ENCODE results near the gene ZBTB43. TPM values are rescaled to one million over a fixed set of nuclear protein-coding genes. Genes with fewer than 3 reads are reported as not detected.

The ZBTB43 gene
- total RNA-seq, 1 experiment from 2014 or later: 11.9 TPM

GRCh38 chr9:126861707-126862103 lies 56.9 kb downstream of the ZBTB43 start:
- DNase-seq: no peak
- Mint-ChIP-seq H3K27me3 (ENCODE audit: unreplicated experiment) (no peaks in the 10 kb centered on the region), H3K9me3 (ENCODE audit: low read depth, unreplicated experiment) (no peaks in the 10 kb centered on the region), H3K27ac (ENCODE audit: unreplicated experiment) (peak overlapping the region; percentile 57), H3K4me3 (ENCODE audit: low read depth, unreplicated experiment) (peak overlapping the region; percentile 71), H3K36me3 (ENCODE audit: insufficient read depth, unreplicated experiment) (peaks cover 21% of the 10 kb centered on the region), H3K4me1 (ENCODE audit: low read depth, unreplicated experiment) (peaks cover 20% of the 10 kb centered on the region)
- CTCF ChIA-PET: no interaction called here
- intact Hi-C loops (cut with micrococcal nuclease; ENCODE audit: unreplicated experiment): no loop called here
- TF ChIP-seq, protein P1, sequence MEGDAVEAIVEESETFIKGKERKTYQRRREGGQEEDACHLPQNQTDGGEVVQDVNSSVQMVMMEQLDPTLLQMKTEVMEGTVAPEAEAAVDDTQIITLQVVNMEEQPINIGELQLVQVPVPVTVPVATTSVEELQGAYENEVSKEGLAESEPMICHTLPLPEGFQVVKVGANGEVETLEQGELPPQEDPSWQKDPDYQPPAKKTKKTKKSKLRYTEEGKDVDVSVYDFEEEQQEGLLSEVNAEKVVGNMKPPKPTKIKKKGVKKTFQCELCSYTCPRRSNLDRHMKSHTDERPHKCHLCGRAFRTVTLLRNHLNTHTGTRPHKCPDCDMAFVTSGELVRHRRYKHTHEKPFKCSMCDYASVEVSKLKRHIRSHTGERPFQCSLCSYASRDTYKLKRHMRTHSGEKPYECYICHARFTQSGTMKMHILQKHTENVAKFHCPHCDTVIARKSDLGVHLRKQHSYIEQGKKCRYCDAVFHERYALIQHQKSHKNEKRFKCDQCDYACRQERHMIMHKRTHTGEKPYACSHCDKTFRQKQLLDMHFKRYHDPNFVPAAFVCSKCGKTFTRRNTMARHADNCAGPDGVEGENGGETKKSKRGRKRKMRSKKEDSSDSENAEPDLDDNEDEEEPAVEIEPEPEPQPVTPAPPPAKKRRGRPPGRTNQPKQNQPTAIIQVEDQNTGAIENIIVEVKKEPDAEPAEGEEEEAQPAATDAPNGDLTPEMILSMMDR (IDR thresholded peaks at IDR 0.05; ENCODE audit: unreplicated experiment): no peak
- BruUV-seq (replicated peaks): no TSS peak

DNA sequence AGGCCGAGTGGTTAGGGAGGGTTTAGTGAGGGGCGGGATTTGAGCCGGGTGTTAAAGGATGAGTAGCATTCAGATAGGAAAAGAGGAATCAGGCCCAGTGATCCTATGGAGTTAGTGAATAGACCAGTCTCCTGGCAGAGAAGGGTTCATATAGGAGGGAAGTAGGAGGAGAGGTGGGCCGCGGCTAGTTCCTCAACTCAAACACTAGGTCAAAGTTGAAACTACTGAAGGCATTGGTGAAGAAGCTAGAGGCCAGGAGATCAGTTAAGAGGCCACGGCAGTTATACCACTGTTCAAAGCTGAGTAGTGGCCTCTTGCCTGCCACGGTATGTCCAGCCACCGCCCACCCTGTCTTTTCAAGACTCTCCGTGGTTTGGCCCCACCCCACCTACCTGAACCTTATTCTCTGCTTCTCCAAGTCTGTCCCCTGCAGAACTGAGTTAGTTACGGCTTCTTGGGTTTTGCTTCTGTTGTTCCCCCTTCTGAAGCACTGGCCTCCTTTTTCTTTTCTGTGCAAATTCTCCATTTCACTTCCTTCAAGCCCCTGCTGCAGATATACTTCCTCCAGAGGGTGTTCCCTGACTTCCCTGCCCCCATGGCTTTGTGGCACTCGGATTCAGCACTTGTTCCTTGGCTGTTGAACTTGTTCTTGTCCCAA lies 57.4 kb downstream of the ZBTB43 start:
- peak overlapping the region; percentile 71 for H3K4me3 Mint-ChIP-seq (ENCODE audit: low read depth, unreplicated experiment)
- H3K36me3 Mint-ChIP-seq (ENCODE audit: insufficient read depth, unreplicated experiment): peaks cover 21% of the 10 kb centered on the region
- TF ChIP-seq, protein P1 (IDR thresholded peaks at IDR 0.05; ENCODE audit: unreplicated experiment): no peak
- DNase-seq: peak; percentile 26
- no peaks in the 10 kb centered on the region for H3K27me3 Mint-ChIP-seq (ENCODE audit: unreplicated experiment)
- H3K4me1 Mint-ChIP-seq (ENCODE audit: low read depth, unreplicated experiment): peaks cover 20% of the 10 kb centered on the region
- intact Hi-C loops (cut with micrococcal nuclease; ENCODE audit: unreplicated experiment): no loop called here
- H3K27ac Mint-ChIP-seq (ENCODE audit: unreplicated experiment): peak overlapping the region; percentile 57
- CTCF ChIA-PET: interaction anchor here (0.6 kb wide), 1 partner anchor 9 kb away, joined by 3 read pairs; no protein-coding TSS in a partner anchor
- no peaks in the 10 kb centered on the region for H3K9me3 Mint-ChIP-seq (ENCODE audit: low read depth, unreplicated experiment)
- TSS peak; percentile 33 for BruUV-seq (replicated peaks)

- Mint-ChIP-seq H3K9me3 (ENCODE audit: low read depth, unreplicated experiment) (no peaks in the 10 kb centered on the region), H3K36me3 (ENCODE audit: insufficient read depth, unreplicated experiment) (peaks cover 24% of the 10 kb centered on the region), H3K27ac (ENCODE audit: unreplicated experiment) (no peak overlapping the region), H3K4me1 (ENCODE audit: low read depth, unreplicated experiment) (peaks cover 20% of the 10 kb centered on the region), H3K4me3 (ENCODE audit: low read depth, unreplicated experiment) (no peak overlapping the region), H3K27me3 (ENCODE audit: unreplicated experiment) (no peaks in the 10 kb centered on the region)
- DNase-seq: no peak
- TF ChIP-seq, protein P1 (IDR thresholded peaks at IDR 0.05; ENCODE audit: unreplicated experiment): no peak
- CTCF ChIA-PET: interaction anchor here (1.4 kb wide), 1 partner anchor 21 kb away, joined by 8 read pairs; no protein-coding TSS in a partner anchor
- no TSS peak for BruUV-seq (replicated peaks)
- intact Hi-C loops (cut with micrococcal nuclease; ENCODE audit: unreplicated experiment): no loop called here
These were observed 59.9 kb downstream of the ZBTB43 start for GRCh38 chr9:126864771-126865170.

- no peak for DNase-seq
- H3K27ac Mint-ChIP-seq (ENCODE audit: unreplicated experiment): no peak overlapping the region
- peaks cover 8% of the 10 kb centered on the region for H3K36me3 Mint-ChIP-seq (ENCODE audit: insufficient read depth, unreplicated experiment)
- TF ChIP-seq, protein P1 (IDR thresholded peaks at IDR 0.05; ENCODE audit: unreplicated experiment): no peak
- no peak overlapping the region for H3K4me3 Mint-ChIP-seq (ENCODE audit: low read depth, unreplicated experiment)
- no peaks in the 10 kb centered on the region for H3K27me3 Mint-ChIP-seq (ENCODE audit: unreplicated experiment)
- no peaks in the 10 kb centered on the region for H3K9me3 Mint-ChIP-seq (ENCODE audit: low read depth, unreplicated experiment)
- H3K4me1 Mint-ChIP-seq (ENCODE audit: low read depth, unreplicated experiment): no peaks in the 10 kb centered on the region
- CTCF ChIA-PET: no interaction called here
- no TSS peak for BruUV-seq (replicated peaks)
- intact Hi-C loops (cut with micrococcal nuclease; ENCODE audit: unreplicated experiment): no loop called here
These were observed 64.5 kb downstream of the ZBTB43 start for GRCh38 chr9:126869368-126869767.

Measured in Calu3 (cell line).